Stimulated activated CD4-positive, alpha-beta T cell treated with anti-CD3 and anti-CD28 coated beads, Interleukin-15, amount 100 ng/mL, for 1 hour (primary cell): Measurements from ENCODE around the gene ZNF462.

Experiments
- DNase-seq, 2 donors: peaks; one replicate each; pipeline ENCODE4 v3.0.0-alpha.2; 2020; ENCODE audit warnings: low read depth in 1 of 2, low spot score in 1 of 2

ZNF462 gene

DNA sequence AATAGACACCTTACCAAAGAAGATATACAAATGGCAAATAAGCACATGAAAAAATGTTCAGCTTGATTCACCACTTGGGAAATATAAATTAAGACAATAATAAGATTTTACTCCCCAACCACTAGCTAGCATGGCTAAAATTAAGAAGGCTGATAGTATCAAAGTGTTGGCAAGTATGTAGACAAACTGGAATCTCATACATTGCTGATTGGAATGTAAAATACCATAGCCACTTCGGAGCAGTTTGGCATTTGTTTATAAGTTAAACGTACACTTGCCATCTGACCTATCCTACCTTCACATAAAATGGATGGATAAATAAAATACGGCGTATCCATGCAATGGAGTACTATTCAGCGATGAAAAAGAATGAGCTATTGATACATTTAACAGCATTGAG lies 129.2 kb downstream of the ZNF462 start:
- no peak for DNase-seq

DNA sequence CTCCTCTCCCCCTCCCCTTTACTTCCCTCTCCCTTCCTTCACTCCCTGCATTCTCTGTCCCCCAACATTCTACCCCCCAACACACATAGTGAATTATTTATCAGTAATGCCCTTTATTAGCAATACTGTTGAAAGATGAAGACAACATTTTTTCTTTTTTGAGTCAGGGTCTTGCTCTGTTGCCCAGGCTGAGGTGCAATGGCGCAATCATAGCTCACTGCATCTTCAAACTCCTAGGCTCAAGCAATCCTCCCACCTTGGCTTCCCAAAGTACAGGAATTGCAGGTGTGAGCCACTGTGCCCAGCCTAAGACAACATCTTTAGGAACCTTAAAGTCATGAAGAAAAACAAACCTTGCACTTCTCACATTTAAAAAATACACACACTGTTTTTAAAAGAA lies 130.6 kb downstream of the ZNF462 start:
- DNase-seq: no peak

GRCh38 chr9:106994463-106994862 lies 131.5 kb downstream of the ZNF462 start:
- DNase-seq: no peak

DNA sequence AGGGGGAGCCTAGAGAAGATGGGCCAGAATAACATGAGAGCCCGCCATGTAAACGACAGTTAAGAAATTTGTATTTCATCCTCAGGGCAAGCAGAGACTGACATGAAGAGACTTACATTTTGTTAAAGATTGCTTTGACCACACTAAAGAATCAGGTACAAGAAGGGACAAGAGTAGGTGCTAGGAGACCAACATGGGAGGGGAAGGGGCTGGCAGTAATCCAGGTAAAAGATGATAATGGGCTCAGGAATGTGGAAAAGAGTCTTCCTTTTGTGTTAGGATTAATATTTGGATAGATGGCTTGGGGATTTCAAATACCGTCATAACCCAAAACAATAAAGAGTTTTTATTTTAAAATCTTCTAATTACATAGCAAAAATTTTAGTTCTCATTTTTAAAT lies 137.3 kb downstream of the ZNF462 start:
- no peak for DNase-seq

DNA sequence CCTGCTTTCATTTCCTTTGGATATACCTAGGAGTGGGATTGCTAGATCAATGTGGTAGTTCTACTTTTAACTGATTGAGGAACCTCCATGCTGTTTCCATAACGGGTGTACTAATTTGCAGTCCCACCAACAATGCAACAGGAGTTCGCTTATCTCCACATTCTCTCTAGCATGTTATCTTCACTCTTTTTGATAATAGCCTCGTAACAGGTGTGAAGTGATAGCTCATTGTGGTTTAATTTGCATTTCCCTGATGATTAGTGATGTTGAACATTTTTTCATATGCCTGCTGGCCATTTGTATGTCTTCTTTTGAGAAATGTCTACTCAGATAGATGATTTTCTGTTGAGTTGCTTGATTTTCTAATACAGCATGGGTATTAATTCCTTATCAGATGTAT lies 142.2 kb downstream of the ZNF462 start:
- no peak for DNase-seq

DNA sequence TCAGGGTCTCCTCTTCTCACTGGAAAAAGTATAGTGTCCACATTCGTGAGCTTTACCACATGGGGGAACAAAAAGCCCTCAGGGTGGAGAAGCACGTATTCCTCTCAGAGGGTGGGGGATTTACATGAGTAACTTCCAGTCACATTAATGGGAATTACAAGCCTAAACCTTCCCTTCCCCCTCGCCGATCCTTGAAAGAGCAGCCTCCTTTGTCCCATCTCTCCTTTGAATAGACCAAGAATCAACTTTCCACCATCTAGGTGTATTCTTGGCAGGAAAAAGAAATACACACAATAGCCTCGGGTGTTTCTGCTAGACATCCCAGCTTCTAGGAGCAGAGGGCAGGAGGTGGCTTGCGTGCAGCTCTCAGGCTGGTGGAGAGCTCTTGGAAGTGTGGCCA lies 144.4 kb downstream of the ZNF462 start:
- no peak for DNase-seq

DNA sequence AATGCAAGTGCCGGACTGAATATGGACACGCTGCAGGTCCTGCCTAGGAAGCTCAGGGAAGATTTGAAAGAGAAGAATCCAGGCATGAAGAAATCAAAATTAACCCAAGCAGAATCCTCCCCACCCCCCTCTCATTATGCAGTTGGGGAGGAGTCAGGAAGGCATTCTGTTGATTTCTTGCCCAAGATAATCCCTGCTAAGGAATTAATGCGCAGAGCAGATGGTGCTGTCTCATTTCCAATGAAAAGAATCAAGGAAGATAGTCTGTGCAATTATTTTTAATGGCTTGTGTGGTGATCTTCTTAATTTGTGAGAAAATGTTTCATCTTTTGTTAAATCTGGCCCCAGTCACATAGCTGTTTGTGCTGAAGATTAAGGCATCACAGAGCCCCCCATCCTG lies 145.0 kb downstream of the ZNF462 start:
- DNase-seq: no peak

DNA sequence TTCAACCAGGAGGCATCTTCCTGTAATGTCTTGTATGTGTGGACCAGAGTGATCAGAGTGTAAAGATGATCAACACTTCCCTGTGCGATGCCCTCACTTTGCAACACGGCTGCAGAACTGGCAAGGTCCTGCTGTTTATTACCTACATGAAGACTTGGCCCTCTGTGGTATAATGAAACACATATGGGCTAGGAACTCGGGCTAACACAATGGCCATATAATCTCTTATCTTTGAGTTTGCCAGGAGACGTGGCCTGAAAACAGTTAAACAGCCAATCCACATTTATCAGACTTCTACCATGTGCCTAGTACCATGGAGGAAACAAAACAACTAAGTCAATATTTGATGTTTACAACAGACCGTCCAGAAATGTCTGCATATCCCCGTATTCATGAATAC lies 145.5 kb downstream of the ZNF462 start:
- no peak for DNase-seq

DNA sequence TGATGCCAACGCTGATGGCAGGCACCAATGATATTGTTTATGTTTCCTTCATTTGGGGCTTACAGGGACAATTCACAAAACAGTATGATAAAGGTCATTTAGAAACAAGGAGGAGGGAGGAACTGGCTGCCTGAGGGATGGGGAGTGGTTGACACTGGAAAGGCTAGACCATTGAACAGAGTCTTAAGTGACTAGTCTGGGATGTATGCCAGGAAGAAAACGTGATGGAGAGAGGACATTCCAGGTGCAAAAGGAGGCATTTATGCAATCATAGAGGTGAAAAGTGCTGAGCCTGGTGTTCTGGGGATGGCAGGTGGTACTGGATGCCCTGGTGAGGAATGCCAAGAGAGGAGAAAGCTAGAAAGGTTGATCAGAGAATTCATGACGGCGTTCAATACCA lies 153.4 kb downstream of the ZNF462 start:
- DNase-seq: no peak

GRCh38 chr9:107018861-107019545 lies 156.0 kb downstream of the ZNF462 start:
- no peak for DNase-seq

DNA sequence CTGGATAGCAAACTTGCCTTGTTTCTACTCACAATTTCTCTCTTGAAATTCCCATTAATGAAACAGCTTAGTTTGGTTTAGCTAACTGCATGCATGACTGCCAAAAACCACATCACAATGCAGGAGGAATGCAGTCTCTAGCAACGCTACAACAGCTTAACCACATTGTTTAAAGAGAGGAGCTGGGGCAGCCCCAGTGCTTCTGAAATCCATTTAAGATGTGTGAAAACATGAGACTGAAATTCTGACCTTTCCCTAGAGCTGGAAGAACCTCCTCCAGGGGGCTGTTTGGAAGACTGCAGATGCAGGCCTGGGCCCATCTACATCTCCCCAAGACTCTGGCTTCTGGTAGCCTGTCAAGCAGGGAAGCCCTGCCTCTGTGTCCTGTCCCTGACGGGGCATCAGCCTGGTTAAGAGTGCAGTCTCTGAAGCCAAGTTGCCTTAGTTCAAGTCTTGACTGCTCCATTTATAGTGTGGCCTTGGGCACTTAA lies 157.1 kb downstream of the ZNF462 start:
- DNase-seq: no peak

DNA sequence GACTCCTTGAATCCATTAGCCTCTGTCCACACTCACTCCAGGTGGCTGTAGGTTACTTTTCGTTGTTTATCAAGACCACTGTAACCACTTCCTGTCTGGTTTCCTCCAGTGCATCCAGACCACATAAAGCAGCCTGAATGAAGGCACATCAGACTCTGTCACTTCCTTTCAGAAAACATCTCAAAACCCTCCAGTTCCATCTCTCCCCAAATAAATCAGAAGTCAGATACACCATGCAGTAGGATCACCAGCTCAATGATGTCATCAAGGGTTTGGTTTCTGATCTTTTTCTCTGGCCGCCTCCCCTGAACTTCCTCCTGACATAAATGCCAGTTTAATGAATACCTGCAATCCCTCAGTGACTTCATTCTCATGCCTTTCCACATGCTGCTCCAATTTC lies 161.2 kb downstream of the ZNF462 start:
- no peak for DNase-seq

- DNase-seq: no peak
These were observed 162.5 kb downstream of the ZNF462 start for GRCh38 chr9:107025260-107026035.

- DNase-seq: no peak
These were observed 166.2 kb downstream of the ZNF462 start for GRCh38 chr9:107029146-107029545.

DNA sequence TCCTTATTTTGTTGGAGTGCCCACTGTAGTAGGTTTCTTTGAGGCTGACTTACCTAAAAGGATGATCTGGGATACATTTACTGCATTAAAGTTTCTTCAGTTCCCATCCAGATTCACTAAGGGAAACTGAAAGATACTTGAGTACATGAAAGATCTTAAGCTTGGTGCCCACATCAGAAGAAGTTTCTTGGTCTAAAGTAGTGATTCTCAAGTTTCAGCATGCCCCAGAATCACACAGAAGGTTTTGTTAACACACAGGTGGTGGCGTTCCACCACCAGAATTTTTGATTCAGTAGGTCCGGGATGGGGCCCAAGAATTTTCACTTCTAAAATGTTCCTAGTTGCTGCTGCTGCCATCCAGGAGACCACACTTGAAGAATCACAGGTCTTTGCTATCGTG lies 171.0 kb downstream of the ZNF462 start:
- no peak for DNase-seq

DNA sequence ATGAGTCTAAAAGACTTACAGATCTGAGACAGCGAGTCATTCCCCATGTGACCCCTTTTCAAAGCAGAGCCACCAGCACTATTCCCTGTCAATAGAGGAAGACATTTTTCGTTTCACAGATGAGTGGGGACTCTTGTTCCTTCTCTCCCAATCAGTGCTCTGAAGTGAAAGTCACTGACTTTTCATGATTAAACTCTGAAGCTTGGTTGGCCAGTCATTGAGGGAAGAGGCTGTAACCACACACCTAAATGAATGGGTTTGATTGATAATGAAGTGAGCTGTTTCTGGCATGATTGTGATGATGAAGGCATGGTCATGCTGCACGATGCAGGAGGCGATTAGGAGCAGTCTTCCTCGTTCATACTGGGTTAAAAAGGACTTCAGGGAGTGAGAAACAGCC lies 171.9 kb downstream of the ZNF462 start:
- no peak for DNase-seq

DNA sequence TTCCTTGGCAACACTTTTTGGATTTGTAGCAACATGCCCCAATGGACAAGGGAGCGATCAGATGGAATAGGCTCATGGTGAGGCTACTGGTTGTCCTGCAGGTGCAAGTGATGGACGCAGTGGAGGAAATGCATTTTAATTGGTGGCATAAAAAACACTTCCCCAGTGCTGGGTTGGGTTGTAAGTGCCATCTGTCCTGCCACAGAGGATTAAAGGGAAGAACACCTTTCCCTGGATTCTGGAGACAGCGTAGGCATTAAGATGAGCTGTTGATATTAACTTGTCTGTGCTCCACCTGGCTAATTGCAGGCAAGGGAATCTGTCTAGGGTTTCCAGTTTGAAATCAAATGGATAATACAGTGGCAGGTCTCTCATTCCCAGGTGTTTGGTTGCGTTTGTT lies 173.4 kb downstream of the ZNF462 start:
- DNase-seq: no peak

DNA sequence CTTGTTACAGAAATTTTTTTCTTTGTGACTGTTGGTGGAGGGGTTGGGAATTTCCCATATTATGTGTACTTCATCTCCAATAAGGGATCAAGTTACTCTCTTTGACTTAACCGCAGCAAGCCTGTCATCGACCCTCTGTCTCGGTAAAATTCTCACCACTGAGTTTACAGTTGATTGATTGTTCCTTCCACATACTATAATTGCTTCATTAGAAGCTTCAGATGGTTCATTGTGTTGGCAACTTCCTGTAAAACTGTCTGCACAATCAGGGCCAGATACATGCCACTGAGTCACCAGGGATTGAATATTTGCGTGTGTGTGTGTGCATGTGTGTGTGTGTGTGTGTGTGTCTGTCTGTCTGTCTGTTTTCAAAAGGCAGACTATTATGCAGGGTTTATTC lies 176.6 kb downstream of the ZNF462 start:
- DNase-seq: no peak

DNA sequence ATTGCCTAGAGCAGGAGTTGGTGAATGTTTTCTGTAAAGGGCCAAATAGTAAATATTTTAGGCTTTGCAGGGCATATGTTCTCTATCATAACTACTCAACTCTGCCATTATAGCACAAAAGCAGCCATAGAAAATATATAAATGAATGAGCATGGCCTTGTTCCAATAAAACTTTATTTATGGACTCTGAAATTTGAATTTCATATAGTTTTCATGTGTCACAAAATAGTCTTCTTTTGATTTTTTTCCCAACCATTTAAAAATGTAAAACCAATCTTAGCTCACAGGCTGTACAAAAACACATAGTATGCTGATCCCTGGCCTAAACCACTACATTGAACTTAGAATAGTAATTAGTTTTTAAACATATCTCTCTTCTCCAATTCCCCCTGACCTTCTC lies 179.6 kb downstream of the ZNF462 start:
- no peak for DNase-seq

DNA sequence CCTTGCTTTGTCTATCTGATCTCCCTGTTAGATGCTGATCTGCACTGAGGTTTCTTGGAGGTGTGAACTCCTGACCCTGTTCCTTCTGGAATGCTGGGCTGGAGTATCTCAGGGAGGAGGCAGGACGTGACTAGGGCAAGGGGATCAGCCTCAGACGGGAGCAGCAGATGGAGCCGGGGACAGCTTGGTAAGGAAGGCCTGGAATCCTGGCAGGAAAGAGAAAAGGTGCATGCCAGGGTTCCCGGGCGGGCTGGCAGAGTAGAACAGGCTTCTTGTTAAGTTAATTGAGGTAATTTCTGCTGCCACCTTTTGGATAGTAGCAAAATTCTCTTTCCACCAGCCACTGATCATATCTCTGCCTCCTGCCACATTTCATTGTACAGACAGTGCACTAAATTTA lies 180.9 kb downstream of the ZNF462 start:
- DNase-seq: no peak

DNA sequence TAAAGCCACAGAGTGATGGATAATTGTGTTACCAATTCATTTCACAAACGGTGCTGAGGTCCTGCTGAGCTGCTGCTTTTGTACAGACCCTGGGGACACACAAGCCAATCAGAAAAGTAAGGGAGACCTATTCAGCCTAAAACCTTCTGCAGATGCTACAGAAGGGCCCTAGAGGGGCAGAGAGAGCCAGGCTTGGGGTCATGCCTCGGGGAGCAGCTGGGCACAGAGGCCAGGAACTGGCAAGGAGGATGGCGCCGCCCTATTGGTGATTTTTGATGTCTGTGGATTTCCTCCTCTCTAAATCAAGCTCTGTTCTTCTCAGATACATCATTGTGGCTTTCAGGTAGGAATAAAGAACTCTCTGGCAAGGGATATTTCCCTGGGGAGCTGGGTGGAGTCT lies 181.9 kb downstream of the ZNF462 start:
- no peak for DNase-seq

DNA sequence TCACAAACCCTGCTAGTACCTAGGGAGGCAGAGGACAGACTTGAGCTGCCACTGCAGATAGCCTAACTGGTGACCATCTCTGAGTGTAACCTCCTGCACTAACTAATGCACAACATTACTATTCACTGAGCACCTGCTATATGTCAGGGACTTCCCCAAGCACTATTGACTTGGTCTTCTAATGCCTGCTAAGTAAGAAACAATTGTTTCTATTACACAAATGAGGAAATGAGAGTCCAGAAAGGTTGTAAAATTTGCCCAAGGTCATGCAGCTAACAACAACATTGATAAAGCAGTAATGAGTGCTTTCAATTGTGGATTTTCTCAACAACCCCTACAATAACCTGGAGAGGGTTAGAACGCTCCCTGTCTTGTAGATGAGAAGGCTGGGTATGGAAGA lies 183.7 kb downstream of the ZNF462 start:
- no peak for DNase-seq
